ENCODE measurements around the gene DGAT2L6. TPM values are rescaled to one million over a fixed set of nuclear protein-coding genes. Genes with fewer than 3 reads are reported as not detected.
"Not testable (repeated sequence)": the region's sequence is repeated elsewhere in the genome, so short reads cannot be mapped to it uniquely, and the experiment has no call there.

Gene DGAT2L6
- total RNA-seq, 1 donor from 2014 or later = not detected

DNA sequence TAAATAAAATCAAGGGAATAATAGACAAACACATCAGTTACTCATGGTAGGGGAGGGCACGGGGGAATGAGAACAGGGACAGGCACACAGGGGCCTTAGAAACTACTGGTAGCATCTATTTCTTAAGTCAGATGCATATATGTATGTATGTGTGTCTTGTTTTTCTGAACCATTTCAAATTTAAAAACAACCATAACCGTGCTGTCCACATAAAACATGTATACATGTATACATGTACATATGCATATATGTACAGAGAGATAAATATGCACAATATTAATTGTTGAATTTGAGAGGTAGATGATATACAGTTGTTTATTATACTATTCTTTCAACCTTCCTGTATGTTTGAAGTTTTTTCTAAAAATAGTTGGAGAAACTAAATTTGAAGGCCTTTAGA is 49.4 kb downstream of the DGAT2L6 start:
- no peaks in the 10 kb centered on the region for H3K4me1 Mint-ChIP-seq
- H3K9me3 Mint-ChIP-seq = peaks cover 9% of the 10 kb centered on the region
- H3K27ac Mint-ChIP-seq = no peak overlapping the region
- H3K4me3 Mint-ChIP-seq = no peak overlapping the region
- DNase-seq (ENCODE audit: low spot score in 2 of 2, unreplicated experiment in 2 of 2) = no peak
- no peaks in the 10 kb centered on the region for H3K27me3 Mint-ChIP-seq (ENCODE audit: low read depth)
- H3K36me3 Mint-ChIP-seq = no peaks in the 10 kb centered on the region
- TF ChIP-seq, protein P1, sequence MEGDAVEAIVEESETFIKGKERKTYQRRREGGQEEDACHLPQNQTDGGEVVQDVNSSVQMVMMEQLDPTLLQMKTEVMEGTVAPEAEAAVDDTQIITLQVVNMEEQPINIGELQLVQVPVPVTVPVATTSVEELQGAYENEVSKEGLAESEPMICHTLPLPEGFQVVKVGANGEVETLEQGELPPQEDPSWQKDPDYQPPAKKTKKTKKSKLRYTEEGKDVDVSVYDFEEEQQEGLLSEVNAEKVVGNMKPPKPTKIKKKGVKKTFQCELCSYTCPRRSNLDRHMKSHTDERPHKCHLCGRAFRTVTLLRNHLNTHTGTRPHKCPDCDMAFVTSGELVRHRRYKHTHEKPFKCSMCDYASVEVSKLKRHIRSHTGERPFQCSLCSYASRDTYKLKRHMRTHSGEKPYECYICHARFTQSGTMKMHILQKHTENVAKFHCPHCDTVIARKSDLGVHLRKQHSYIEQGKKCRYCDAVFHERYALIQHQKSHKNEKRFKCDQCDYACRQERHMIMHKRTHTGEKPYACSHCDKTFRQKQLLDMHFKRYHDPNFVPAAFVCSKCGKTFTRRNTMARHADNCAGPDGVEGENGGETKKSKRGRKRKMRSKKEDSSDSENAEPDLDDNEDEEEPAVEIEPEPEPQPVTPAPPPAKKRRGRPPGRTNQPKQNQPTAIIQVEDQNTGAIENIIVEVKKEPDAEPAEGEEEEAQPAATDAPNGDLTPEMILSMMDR (IDR thresholded peaks at IDR 0.05; ENCODE audit: unreplicated experiment) = no peak

DNA sequence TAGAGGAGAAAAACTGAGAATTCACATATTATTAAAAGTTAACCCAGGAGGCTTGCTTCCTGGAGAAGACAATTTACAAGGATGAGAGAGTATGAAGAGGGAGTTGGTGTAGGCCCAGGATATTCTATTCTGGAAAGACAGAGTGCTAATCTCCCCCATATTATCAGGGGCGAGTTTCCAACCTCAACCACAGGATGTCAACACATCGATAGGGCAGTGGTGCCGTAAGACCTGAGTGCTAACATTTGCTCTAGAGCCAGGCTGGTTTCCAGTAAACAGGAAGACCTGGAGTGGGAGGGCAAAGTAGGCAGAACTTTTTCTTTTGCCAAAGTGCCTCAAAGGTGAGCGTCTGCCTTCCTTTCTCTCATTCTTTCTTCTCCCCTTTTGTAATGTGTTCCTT is 54.4 kb downstream of the DGAT2L6 start:
- DNase-seq (ENCODE audit: low spot score in 2 of 2, unreplicated experiment in 2 of 2) = no peak
- H3K9me3 Mint-ChIP-seq = peaks cover 14% of the 10 kb centered on the region
- H3K27ac Mint-ChIP-seq = no peak overlapping the region
- no peaks in the 10 kb centered on the region for H3K4me1 Mint-ChIP-seq
- TF ChIP-seq, protein P1 (IDR thresholded peaks at IDR 0.05; ENCODE audit: unreplicated experiment) = no peak
- H3K36me3 Mint-ChIP-seq = no peaks in the 10 kb centered on the region
- no peak overlapping the region for H3K4me3 Mint-ChIP-seq
- H3K27me3 Mint-ChIP-seq (ENCODE audit: low read depth) = peaks cover 14% of the 10 kb centered on the region

DNA sequence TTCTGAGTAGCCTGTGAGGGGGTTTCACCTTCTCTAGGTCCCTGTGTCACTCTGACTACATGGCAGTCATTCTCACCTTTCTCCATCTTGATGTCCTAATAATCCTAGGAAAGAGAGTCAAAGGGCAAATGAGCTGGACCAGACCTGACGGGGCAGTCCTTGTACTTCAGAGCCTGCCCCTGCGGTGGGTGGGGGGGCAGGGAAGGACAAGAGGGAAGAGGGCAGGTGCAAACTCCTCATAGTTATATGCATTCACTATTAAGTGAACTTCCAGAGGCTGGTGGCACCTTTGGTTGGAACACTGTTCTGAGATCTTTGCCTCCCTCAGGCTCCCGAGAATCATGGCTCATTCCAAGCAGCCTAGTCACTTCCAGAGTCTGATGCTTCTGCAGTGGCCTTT is 57.1 kb downstream of the DGAT2L6 start, which contains the start of gene AWAT1:
Gene AWAT1 (plus strand): TSS at position 301 of the 400 bp plus-strand sequence. CDS start 41 bp downstream, at position 342.
- Mint-ChIP-seq H3K36me3 (no peaks in the 10 kb centered on the region), H3K9me3 (peaks cover 11% of the 10 kb centered on the region), H3K4me1 (no peaks in the 10 kb centered on the region), H3K27ac (no peak within 1 kb of the TSS), H3K4me3 (no peak within 1 kb of the TSS), H3K27me3 (ENCODE audit: low read depth) (peaks cover 14% of the 10 kb centered on the region)
- TF ChIP-seq, protein P1 (IDR thresholded peaks at IDR 0.05; ENCODE audit: unreplicated experiment) = no peak
- DNase-seq (ENCODE audit: low spot score in 2 of 2, unreplicated experiment in 2 of 2) = no peak

DNA sequence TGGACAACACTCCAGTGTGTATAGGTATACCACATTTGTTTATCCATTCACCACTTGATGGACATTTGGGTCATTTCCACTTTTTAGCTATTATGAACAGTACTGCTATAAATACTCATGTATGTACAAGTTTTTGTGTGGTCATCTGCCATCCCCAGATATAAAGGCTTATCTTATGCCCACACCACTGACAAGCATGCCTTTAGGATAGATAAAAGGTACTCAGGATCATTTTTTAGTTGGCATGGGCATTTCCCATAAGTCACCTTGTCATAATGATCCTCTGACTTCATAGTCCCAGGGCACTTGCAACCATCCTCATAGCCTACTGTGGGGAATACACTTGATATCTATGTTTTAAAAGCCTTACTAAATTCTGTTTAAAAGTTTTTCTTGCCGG is 63.5 kb downstream of the DGAT2L6 start:
- H3K9me3 Mint-ChIP-seq = peaks cover 11% of the 10 kb centered on the region
- H3K36me3 Mint-ChIP-seq = no peaks in the 10 kb centered on the region
- no peak for DNase-seq (ENCODE audit: low spot score in 2 of 2, unreplicated experiment in 2 of 2)
- H3K4me3 Mint-ChIP-seq = no peak overlapping the region
- no peaks in the 10 kb centered on the region for H3K4me1 Mint-ChIP-seq
- no peak overlapping the region for H3K27ac Mint-ChIP-seq
- peaks cover 6% of the 10 kb centered on the region for H3K27me3 Mint-ChIP-seq (ENCODE audit: low read depth)
- TF ChIP-seq, protein P1 (IDR thresholded peaks at IDR 0.05; ENCODE audit: unreplicated experiment) = no peak

DNA sequence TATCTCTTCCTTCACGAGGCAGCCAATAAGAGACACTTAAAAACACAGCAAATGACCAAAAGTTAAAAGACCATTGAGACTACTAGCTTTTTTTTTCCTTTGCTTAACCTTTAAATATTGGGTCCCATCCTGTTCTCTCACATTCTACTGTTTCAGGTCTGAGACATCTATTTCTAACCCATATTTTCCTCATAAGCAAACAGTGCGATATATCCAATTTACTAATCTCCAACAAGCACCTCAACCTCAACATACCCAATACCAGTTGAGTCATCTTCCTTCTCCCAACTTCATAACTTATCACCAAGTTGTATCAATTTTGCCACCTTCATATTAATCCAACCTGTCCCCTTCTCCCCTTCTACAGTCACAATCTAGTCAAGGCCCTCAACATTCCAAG is 64.2 kb downstream of the DGAT2L6 start:
- H3K27me3 Mint-ChIP-seq (ENCODE audit: low read depth) = peaks cover 4% of the 10 kb centered on the region
- no peak for DNase-seq (ENCODE audit: low spot score in 2 of 2, unreplicated experiment in 2 of 2)
- H3K4me3 Mint-ChIP-seq = no peak overlapping the region
- no peaks in the 10 kb centered on the region for H3K4me1 Mint-ChIP-seq
- no peaks in the 10 kb centered on the region for H3K36me3 Mint-ChIP-seq
- peaks cover 11% of the 10 kb centered on the region for H3K9me3 Mint-ChIP-seq
- no peak overlapping the region for H3K27ac Mint-ChIP-seq
- TF ChIP-seq, protein P1 (IDR thresholded peaks at IDR 0.05; ENCODE audit: unreplicated experiment) = no peak

DNA sequence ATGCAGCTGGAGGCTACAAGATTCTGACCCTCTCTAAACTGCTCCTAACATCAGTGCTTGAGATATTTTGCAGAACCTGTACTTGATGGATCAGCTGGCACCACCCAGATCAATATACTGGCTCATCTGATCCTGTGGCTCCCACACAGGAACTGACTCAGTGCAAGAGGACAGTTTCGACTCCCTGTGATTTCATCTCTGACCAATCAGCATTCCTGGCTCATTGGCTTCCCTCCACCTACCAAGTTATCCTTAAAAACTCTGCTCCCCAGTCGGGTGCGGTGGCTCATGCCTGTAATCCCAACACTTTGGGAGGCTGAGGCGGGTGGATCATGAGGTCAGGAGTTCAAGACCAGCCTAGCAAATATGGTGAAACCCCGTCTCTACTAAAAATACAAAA is 66.3 kb downstream of the DGAT2L6 start:
- H3K9me3 Mint-ChIP-seq; H3K27ac Mint-ChIP-seq; H3K4me3 Mint-ChIP-seq; H3K36me3 Mint-ChIP-seq; DNase-seq (ENCODE audit: low spot score in 2 of 2, unreplicated experiment in 2 of 2); H3K27me3 Mint-ChIP-seq (ENCODE audit: low read depth); H3K4me1 Mint-ChIP-seq: not testable (repeated sequence)

All from mesothelial cell of epicardium (in vitro differentiated cells).